CD14-positive monocyte (primary cell): ENCODE data around the gene MAGI3. TPM values are rescaled to one million over a fixed set of nuclear protein-coding genes. Genes with fewer than 3 reads are reported as not detected.

Experiments used
- DNase-seq, 3 donors: peaks; one replicate each; pipeline ENCODE4 v3.0.0-alpha.2; 2011 to 2022
- H2AFZ ChIP-seq: 2 replicates; pipeline ENCODE4 v1.6.0; 2012; ENCODE audit warnings: mild to moderate bottlenecking, low read depth, low read length, inconsistent platforms; ENCODE audit not compliant: insufficient read depth, poor library complexity, severe bottlenecking
- H3K27ac ChIP-seq, 2 donors: 1 replicate in 1 of 2; 2 replicates in 1 of 2; pipeline ENCODE4 v1.5.1; 2012 to 2013; ENCODE audit warnings: low read length in 2 of 2, control low read depth in 1 of 2, inconsistent platforms in 1 of 2, low read depth in 1 of 2, mild to moderate bottlenecking in 1 of 2
- H3K27me3 ChIP-seq, 2 donors: one replicate each; pipeline versions ENCODE4 v1.6.0 to v1.6.1; 2011 to 2013; ENCODE audit warnings: low read length in 2 of 2; ENCODE audit not compliant: control insufficient read depth in 2 of 2, insufficient read depth in 2 of 2
- H3K36me3 ChIP-seq, 2 donors: replicated peaks in 1 of 2; 1 replicate in 1 of 2; 2 replicates in 1 of 2; pipeline versions ENCODE4 v1.5.1 to v1.6.1; 2012 to 2013; ENCODE audit warnings: low read length in 2 of 2, control low read depth in 1 of 2, inconsistent platforms in 1 of 2, mild to moderate bottlenecking in 1 of 2; ENCODE audit not compliant: insufficient read depth in 2 of 2, control insufficient read depth in 1 of 2
- H3K4me1 ChIP-seq, 2 donors: 1 replicate in 1 of 2; 2 replicates in 1 of 2; pipeline versions ENCODE4 v1.5.1 to v1.6.1; 2012 to 2013; ENCODE audit warnings: low read length in 2 of 2, control low read depth in 1 of 2, inconsistent platforms in 1 of 2, mild to moderate bottlenecking in 1 of 2, moderate library complexity in 1 of 2; ENCODE audit not compliant: insufficient read depth in 2 of 2, control insufficient read depth in 1 of 2
- H3K4me2 ChIP-seq: replicated peaks from 2 replicates; pipeline ENCODE3; 2012; ENCODE audit warnings: low read length, moderate library complexity, mild to moderate bottlenecking; ENCODE audit not compliant: poor library complexity, severe bottlenecking; ENCODE audit errors: extremely low read depth
- H3K4me3 ChIP-seq, 3 experiments: fragments of 200-600 bp in 1 of 3; sonication (generic) in 1 of 3; replicated peaks in 1 of 3; 1 replicate in 2 of 3; 2 replicates in 1 of 3; pipeline ENCODE4 v1.5.1; 2011 to 2013; ENCODE audit warnings: low read length in 3 of 3, mild to moderate bottlenecking in 3 of 3, control low read depth in 2 of 3, low read depth in 2 of 3, inconsistent platforms in 1 of 3, moderate library complexity in 1 of 3
- H3K79me2 ChIP-seq: 2 replicates; pipeline ENCODE4 v1.6.0; 2012; ENCODE audit warnings: mild to moderate bottlenecking, control low read depth, inconsistent platforms, low read length, moderate library complexity; ENCODE audit not compliant: insufficient read depth
- H3K9ac ChIP-seq: 2 replicates; pipeline ENCODE4 v1.6.0; 2017; ENCODE audit warnings: low read length, mild to moderate bottlenecking; ENCODE audit not compliant: insufficient read depth, poor library complexity, severe bottlenecking
- H3K9me3 ChIP-seq, 2 donors: replicated peaks in 1 of 2; 1 replicate in 1 of 2; 2 replicates in 1 of 2; pipeline versions ENCODE4 v1.5.1 to v1.6.1; 2012 to 2013; ENCODE audit warnings: low read length in 2 of 2, control low read depth in 1 of 2; ENCODE audit not compliant: control insufficient read depth in 1 of 2, insufficient read depth in 1 of 2
- H4K20me1 ChIP-seq: 2 replicates; pipeline ENCODE4 v1.6.0; 2012; ENCODE audit warnings: mild to moderate bottlenecking, low read length, control low read depth, moderate library complexity; ENCODE audit not compliant: insufficient read depth
- H3K27ac Mint-ChIP-seq, 7 donors: one replicate each; pipeline ENCODE4 v1.8.0; 2020; ENCODE audit warnings: mild to moderate bottlenecking in 7 of 7, mixed read lengths in 7 of 7, moderate library complexity in 6 of 7, inconsistent platforms in 2 of 7
- H3K27me3 Mint-ChIP-seq, 3 donors: one replicate each; pipeline ENCODE4 v1.8.0; 2021 to 2022; ENCODE audit warnings: low read depth in 3 of 3, mild to moderate bottlenecking in 3 of 3, mixed read lengths in 3 of 3, moderate library complexity in 3 of 3, inconsistent platforms in 1 of 3
- H3K36me3 Mint-ChIP-seq, 2 donors: one replicate each; pipeline ENCODE4 v1.8.0; 2020; ENCODE audit warnings: mixed read lengths in 2 of 2, inconsistent platforms in 1 of 2, mild to moderate bottlenecking in 1 of 2
- H3K4me1 Mint-ChIP-seq: one replicate; pipeline ENCODE4 v1.8.0; 2020; ENCODE audit warnings: mild to moderate bottlenecking, mixed read lengths
- H3K4me3 Mint-ChIP-seq, 2 donors: one replicate each; pipeline ENCODE4 v1.8.0; 2020; ENCODE audit warnings: mild to moderate bottlenecking in 2 of 2, mixed read lengths in 2 of 2, moderate library complexity in 1 of 2
- H3K9me3 Mint-ChIP-seq, 7 donors: one replicate each; pipeline ENCODE4 v1.8.0; 2020 to 2022; ENCODE audit warnings: mixed read lengths in 7 of 7, mild to moderate bottlenecking in 6 of 7, moderate library complexity in 6 of 7, inconsistent platforms in 2 of 7
- CTCF ChIP-seq: fragments of 200-600 bp; IDR thresholded peaks from one replicate; pipeline ENCODE4 v1.8.0; 2022; ENCODE audit warnings: antibody characterized with exemption, mild to moderate bottlenecking
- WGBS: methylation state at CpG from one replicate; pipeline ENCODE4 v1.1.5; 2013; ENCODE audit warnings: missing lambda C conversion rate; ENCODE audit not compliant: insufficient coverage; 5-methylcytosine and 5-hydroxymethylcytosine counted together
- intact Hi-C, 2 donors: fragments of 100-400 bp; cut with micrococcal nuclease; formaldehyde crosslinking; loops; one replicate each; pipeline versions ENCODE4 v1.15.0 to v1.15.1; 2023
- polyA plus RNA-seq, 3 donors: library from polyadenylated mRNA; depleted of rRNA in 1 of 3; unstranded in 2 of 3; stranded (reverse) in 1 of 3; fragments of 300-500 nt in 2 of 3; fragments of >200 nt in 1 of 3; fragmentation: Illumina TruSeq in 2 of 3; gene quantifications; 1 replicate in 2 of 3; 2 replicates in 1 of 3; pipeline ENCODE4 v1.2.3, GENCODE V29; 2012 to 2021

The MAGI3 gene
- polyA plus RNA-seq, 3 donors = 0.36 to 0.58 (median 0.43) TPM

GRCh38 chr1:113493533-113493932 lies 103.2 kb downstream of the MAGI3 start:
- H3K36me3 Mint-ChIP-seq = no peaks in the 10 kb centered on the region
- Histone ChIP-seq H4K20me1 (no peaks in the 10 kb centered on the region), H3K4me2 (no peak overlapping the region), H3K9ac (no peak overlapping the region), H3K36me3 (no peaks in the 10 kb centered on the region), H3K4me1 (no peaks in the 10 kb centered on the region), H3K27me3 (no peaks in the 10 kb centered on the region), H3K27ac (no peak overlapping the region), H2AFZ (no peak overlapping the region), H3K4me3 (no peak overlapping the region), H3K79me2 (no peaks in the 10 kb centered on the region), H3K9me3 (peaks cover 11 to 31% of the 10 kb centered on the region in 2 donors)
- DNase-seq = no peak
- H3K4me3 Mint-ChIP-seq = no peak overlapping the region
- no peaks in the 10 kb centered on the region for H3K4me1 Mint-ChIP-seq
- no peak overlapping the region for H3K27ac Mint-ChIP-seq
- WGBS = no CpG with 5 or more reads among the region's 3 CpGs
- H3K9me3 Mint-ChIP-seq = peaks cover 18 to 44% (median 36%) of the 10 kb centered on the region in 7 donors
- H3K27me3 Mint-ChIP-seq = peaks cover 0 to 3% (median 2%) of the 10 kb centered on the region in 3 donors
- intact Hi-C loops = no loop called here
- TF ChIP-seq CTCF = no peak

- no peaks in the 10 kb centered on the region for H3K4me1 Mint-ChIP-seq
- no peaks in the 10 kb centered on the region for H3K36me3 Mint-ChIP-seq
- H3K27me3 Mint-ChIP-seq = peaks cover 0 to 2% (median 2%) of the 10 kb centered on the region in 3 donors
- Histone ChIP-seq H3K27ac (no peak overlapping the region), H4K20me1 (no peaks in the 10 kb centered on the region), H3K9ac (no peak overlapping the region), H3K4me1 (no peaks in the 10 kb centered on the region), H3K36me3 (no peaks in the 10 kb centered on the region), H3K79me2 (no peaks in the 10 kb centered on the region), H3K27me3 (no peaks in the 10 kb centered on the region), H3K4me3 (no peak overlapping the region), H3K4me2 (no peak overlapping the region), H2AFZ (no peak overlapping the region), H3K9me3 (no peaks in the 10 kb centered on the region)
- no peak for TF ChIP-seq CTCF
- DNase-seq = no peak
- no peak overlapping the region for H3K4me3 Mint-ChIP-seq
- WGBS = no CpG with 5 or more reads among the region's 1 CpG
- peaks cover 0 to 4% (median 2%) of the 10 kb centered on the region in 7 donors for H3K9me3 Mint-ChIP-seq
- intact Hi-C loops = no loop called here
- no peak overlapping the region for H3K27ac Mint-ChIP-seq
Measured at GRCh38 chr1:113505357-113505756, 115.0 kb downstream of the MAGI3 start.
